DOHH2 (cell line): ENCODE results near the gene CAPRIN2.

ENCODE experiments used
- CTCF ChIP-seq: fragments of 200-600 bp; sonication (generic); IDR thresholded peaks from one replicate; pipeline ENCODE4 v1.5.1; 2014; ENCODE audit warnings: antibody characterized with exemption, mild to moderate bottlenecking, low read depth, low read length; ENCODE audit not compliant: poor library complexity, severe bottlenecking
- EZH2phosphoT487 ChIP-seq: fragments of 200-600 bp; sonication (generic); IDR thresholded peaks from 2 replicates; pipeline ENCODE4 v1.6.1; 2017; ENCODE audit warnings: borderline replicate concordance, mild to moderate bottlenecking, antibody characterized with exemption, low read length, moderate library complexity, mixed read lengths

- TF ChIP-seq CTCF (no peak), EZH2phosphoT487 (no peak)
These were observed 2.5 kb downstream of the CAPRIN2 start for GRCh38 chr12:30752255-30752654.
